PC-3 (cell line): ENCODE results near the gene C15orf62.

ENCODE experiments used
- CTCF ChIP-seq: fragments of 300-600 bp; sonication (generic); conservative IDR thresholded peaks from 2 replicates; pipeline ENCODE4 v1.5.1; 2017; ENCODE audit warnings: antibody characterized with exemption, low read depth, mild to moderate bottlenecking, low read length
- EZH2 ChIP-seq: fragments of 300-600 bp; sonication (generic); IDR thresholded peaks from one replicate; pipeline ENCODE4 v1.6.1; 2017; ENCODE audit warnings: antibody characterized with exemption, mild to moderate bottlenecking, low read length; ENCODE audit not compliant: unreplicated experiment
- EZH2phosphoT487 ChIP-seq: fragments of 300-600 bp; sonication (generic); IDR thresholded peaks from 2 replicates; pipeline ENCODE4 v1.6.1; 2018; ENCODE audit warnings: mild to moderate bottlenecking, antibody characterized with exemption, low read length, borderline replicate concordance

GRCh38 chr15:40723919-40724318 is 45.9 kb upstream of the C15orf62 start:
- TF ChIP-seq CTCF (no peak), EZH2 (no peak), EZH2phosphoT487 (no peak)
